Measurements from ENCODE around the gene PRLHR.

PRLHR gene

GRCh38 chr10:118557946-118558345, 37.5 kb downstream of the PRLHR start:
- no peak for DNase-seq

- DNase-seq = no peak
Observed at GRCh38 chr10:118551535-118552100, 43.8 kb downstream of the PRLHR start.

- DNase-seq = no peak
Observed at GRCh38 chr10:118547282-118547681, 48.2 kb downstream of the PRLHR start.

- DNase-seq = no peak
Observed at GRCh38 chr10:118546479-118546878, 49.0 kb downstream of the PRLHR start.

- no peak for DNase-seq
Observed at GRCh38 chr10:118545381-118545780, 50.1 kb downstream of the PRLHR start.

- no peak for DNase-seq
Observed at GRCh38 chr10:118544401-118544948, 51.0 kb downstream of the PRLHR start.

GRCh38 chr10:118543714-118544400, 51.6 kb downstream of the PRLHR start:
- peak; percentile 54 for DNase-seq

GRCh38 chr10:118542745-118543144, 52.7 kb downstream of the PRLHR start:
- DNase-seq = no peak

GRCh38 chr10:118542205-118542604, 53.2 kb downstream of the PRLHR start:
- DNase-seq = no peak

- DNase-seq = no peak
Observed at GRCh38 chr10:118541718-118542117, 53.7 kb downstream of the PRLHR start.
